Endothelial cell of umbilical vein (primary cell): ENCODE measurements around the gene BAG1.

Experiments
- POLR2A ChIP-seq: IDR thresholded peaks from 2 replicates; pipeline ENCODE4 v1.6.1; 2012; ENCODE audit warnings: low read depth, mild to moderate bottlenecking, control low read depth, low read length
- POLR2AphosphoS5 ChIP-seq: IDR thresholded peaks from 2 replicates; pipeline ENCODE4 v1.6.1; 2012; ENCODE audit warnings: low read depth, mild to moderate bottlenecking, control low read depth, low read length, moderate library complexity; ENCODE audit not compliant: insufficient read depth
- TF ChIP-seq, protein P1 (sequence below), 2 donors: IDR thresholded peaks; 1 replicate in 1 of 2; 2 replicates in 1 of 2; pipeline ENCODE4 v1.5.1; 2011; ENCODE audit warnings: low read length in 2 of 2, mild to moderate bottlenecking in 2 of 2, moderate library complexity in 2 of 2, control low read depth in 1 of 2, inconsistent platforms in 1 of 2, low read depth in 1 of 2; ENCODE audit not compliant: insufficient read depth in 1 of 2; ENCODE audit errors: extremely low read depth in 1 of 2

DNA sequence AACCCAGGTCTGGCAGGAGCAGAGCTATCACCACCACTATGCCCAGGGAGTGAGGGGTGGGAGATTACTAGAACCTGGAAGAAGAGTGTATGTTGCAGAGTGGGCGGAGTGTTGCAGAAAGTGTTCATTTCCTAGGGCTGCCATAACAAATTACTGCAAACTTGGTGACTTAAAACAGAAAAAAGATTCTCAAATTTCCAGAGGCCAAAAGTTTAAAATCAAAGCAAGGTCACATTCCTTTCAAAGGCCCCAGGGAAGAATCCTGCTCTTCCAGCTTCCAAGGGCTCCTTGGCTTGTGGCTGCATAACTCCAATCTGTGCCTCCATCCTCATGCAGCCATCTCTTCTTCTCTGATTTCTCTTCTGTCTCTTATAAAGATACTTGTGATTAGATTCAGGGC, 55.1 kb downstream of the BAG1 start:
- TF ChIP-seq, protein P1, sequence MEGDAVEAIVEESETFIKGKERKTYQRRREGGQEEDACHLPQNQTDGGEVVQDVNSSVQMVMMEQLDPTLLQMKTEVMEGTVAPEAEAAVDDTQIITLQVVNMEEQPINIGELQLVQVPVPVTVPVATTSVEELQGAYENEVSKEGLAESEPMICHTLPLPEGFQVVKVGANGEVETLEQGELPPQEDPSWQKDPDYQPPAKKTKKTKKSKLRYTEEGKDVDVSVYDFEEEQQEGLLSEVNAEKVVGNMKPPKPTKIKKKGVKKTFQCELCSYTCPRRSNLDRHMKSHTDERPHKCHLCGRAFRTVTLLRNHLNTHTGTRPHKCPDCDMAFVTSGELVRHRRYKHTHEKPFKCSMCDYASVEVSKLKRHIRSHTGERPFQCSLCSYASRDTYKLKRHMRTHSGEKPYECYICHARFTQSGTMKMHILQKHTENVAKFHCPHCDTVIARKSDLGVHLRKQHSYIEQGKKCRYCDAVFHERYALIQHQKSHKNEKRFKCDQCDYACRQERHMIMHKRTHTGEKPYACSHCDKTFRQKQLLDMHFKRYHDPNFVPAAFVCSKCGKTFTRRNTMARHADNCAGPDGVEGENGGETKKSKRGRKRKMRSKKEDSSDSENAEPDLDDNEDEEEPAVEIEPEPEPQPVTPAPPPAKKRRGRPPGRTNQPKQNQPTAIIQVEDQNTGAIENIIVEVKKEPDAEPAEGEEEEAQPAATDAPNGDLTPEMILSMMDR (IDR thresholded peaks at IDR 0.05; ENCODE audit: extremely low read depth in 1 of 2, insufficient read depth in 1 of 2, low read depth in 1 of 2, low read length in 2 of 2), result no peak
- no peak for TF ChIP-seq POLR2A
- no peak for TF ChIP-seq POLR2AphosphoS5
